SU-DHL-6 (cell line): ENCODE measurements around the gene DPP10.

Experiments
- EZH2phosphoT487 ChIP-seq: fragments of 200-600 bp; sonication (generic), shearing (Covaris generic); conservative IDR thresholded peaks from 2 replicates; pipeline ENCODE4 v1.6.1; 2018; ENCODE audit warnings: mild to moderate bottlenecking, antibody characterized with exemption, low read length, moderate library complexity, mixed read lengths
- TF ChIP-seq, protein P1 (sequence below): fragments of 200-600 bp; sonication (generic); IDR thresholded peaks from one replicate; pipeline ENCODE4 v1.5.1; 2017; ENCODE audit warnings: antibody characterized with exemption, mild to moderate bottlenecking, low read length, moderate library complexity; ENCODE audit not compliant: insufficient read depth, poor library complexity, severe bottlenecking

DNA sequence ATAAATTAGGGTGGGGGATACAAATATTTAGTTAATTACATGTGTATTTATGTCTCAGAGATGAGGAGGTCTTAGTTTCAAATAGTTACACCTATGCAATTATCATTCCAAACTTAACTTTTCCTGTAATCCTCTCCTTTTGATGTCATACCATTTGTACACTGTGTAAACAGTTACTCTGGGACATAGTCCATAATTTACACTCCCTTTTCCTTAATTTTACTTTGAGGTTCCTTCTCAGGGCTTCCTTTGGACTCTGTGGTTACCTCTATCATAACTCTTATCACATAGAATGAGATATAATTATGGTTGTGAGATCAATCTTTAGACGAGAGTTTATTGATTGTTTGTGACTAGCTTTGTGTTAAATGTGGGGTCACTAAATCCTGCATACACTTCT is 84.4 kb downstream of the DPP10 start:
- TF ChIP-seq, protein P1, sequence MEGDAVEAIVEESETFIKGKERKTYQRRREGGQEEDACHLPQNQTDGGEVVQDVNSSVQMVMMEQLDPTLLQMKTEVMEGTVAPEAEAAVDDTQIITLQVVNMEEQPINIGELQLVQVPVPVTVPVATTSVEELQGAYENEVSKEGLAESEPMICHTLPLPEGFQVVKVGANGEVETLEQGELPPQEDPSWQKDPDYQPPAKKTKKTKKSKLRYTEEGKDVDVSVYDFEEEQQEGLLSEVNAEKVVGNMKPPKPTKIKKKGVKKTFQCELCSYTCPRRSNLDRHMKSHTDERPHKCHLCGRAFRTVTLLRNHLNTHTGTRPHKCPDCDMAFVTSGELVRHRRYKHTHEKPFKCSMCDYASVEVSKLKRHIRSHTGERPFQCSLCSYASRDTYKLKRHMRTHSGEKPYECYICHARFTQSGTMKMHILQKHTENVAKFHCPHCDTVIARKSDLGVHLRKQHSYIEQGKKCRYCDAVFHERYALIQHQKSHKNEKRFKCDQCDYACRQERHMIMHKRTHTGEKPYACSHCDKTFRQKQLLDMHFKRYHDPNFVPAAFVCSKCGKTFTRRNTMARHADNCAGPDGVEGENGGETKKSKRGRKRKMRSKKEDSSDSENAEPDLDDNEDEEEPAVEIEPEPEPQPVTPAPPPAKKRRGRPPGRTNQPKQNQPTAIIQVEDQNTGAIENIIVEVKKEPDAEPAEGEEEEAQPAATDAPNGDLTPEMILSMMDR, result no peak
- TF ChIP-seq EZH2phosphoT487, result no peak
